ENCODE data around the gene PXYLP1.
"Not testable (repeated sequence)": the region's sequence is repeated elsewhere in the genome, so short reads cannot be mapped to it uniquely, and the experiment has no call there.

Gene PXYLP1

GRCh38 chr3:141231101-141231951, at the start of gene PXYLP1:
Gene PXYLP1, plus strand, starts transcription at chr3:141231825. Its CDS starts 28,351 bp downstream, at chr3:141260176.
- peak; percentile 90 for DNase-seq

- no peak for DNase-seq
Measured at GRCh38 chr3:141183606-141184005, 48.0 kb upstream of the PXYLP1 start.

- DNase-seq, result no peak
Measured at GRCh38 chr3:141184430-141184829, 47.2 kb upstream of the PXYLP1 start.

GRCh38 chr3:141191097-141191749, 40.4 kb upstream of the PXYLP1 start:
- DNase-seq, result no peak

- peak; percentile 95 for DNase-seq
Measured at GRCh38 chr3:141192345-141192744, 39.3 kb upstream of the PXYLP1 start.

- no peak for DNase-seq
Measured at GRCh38 chr3:141193066-141193830, 38.4 kb upstream of the PXYLP1 start.

GRCh38 chr3:141201122-141201521, 30.5 kb upstream of the PXYLP1 start:
- DNase-seq, result no peak

- DNase-seq, result no peak
Measured at GRCh38 chr3:141202682-141203081, 28.9 kb upstream of the PXYLP1 start.

- DNase-seq, result no peak
Measured at GRCh38 chr3:141203866-141204265, 27.8 kb upstream of the PXYLP1 start.

- DNase-seq, result no peak
Measured at GRCh38 chr3:141204343-141204742, 27.3 kb upstream of the PXYLP1 start.

GRCh38 chr3:141211306-141211705, 20.3 kb upstream of the PXYLP1 start:
- not testable (repeated sequence) for DNase-seq

GRCh38 chr3:141212101-141212500, 19.5 kb upstream of the PXYLP1 start:
- DNase-seq, result no peak

- no peak for DNase-seq
Measured at GRCh38 chr3:141212555-141212954, 19.1 kb upstream of the PXYLP1 start.

GRCh38 chr3:141216975-141217374, 14.7 kb upstream of the PXYLP1 start:
- no peak for DNase-seq

GRCh38 chr3:141217389-141217788, 14.2 kb upstream of the PXYLP1 start:
- no peak for DNase-seq

GRCh38 chr3:141218162-141218835, 13.3 kb upstream of the PXYLP1 start:
- peak; percentile 50 for DNase-seq

GRCh38 chr3:141218926-141219325, 12.7 kb upstream of the PXYLP1 start:
- DNase-seq, result no peak

- no peak for DNase-seq
Measured at GRCh38 chr3:141223673-141224166, 7.9 kb upstream of the PXYLP1 start.

- DNase-seq, result no peak
Measured at GRCh38 chr3:141225939-141226338, 5.7 kb upstream of the PXYLP1 start.

GRCh38 chr3:141227216-141227615, 4.4 kb upstream of the PXYLP1 start:
- DNase-seq, result no peak

GRCh38 chr3:141227752-141228151, 3.9 kb upstream of the PXYLP1 start:
- DNase-seq, result no peak

GRCh38 chr3:141228395-141228794, 3.2 kb upstream of the PXYLP1 start:
- peak; percentile 7 for DNase-seq

GRCh38 chr3:141229132-141229531, 2.5 kb upstream of the PXYLP1 start:
- no peak for DNase-seq
